GM19324 (cell line): ENCODE measurements around the gene GLP2R.
"Not testable (repeated sequence)": the region's sequence is repeated elsewhere in the genome, so short reads cannot be mapped to it uniquely, and the experiment has no call there.

ENCODE experiments used
- ATAC-seq: cut with Tn5 transposase; IDR thresholded peaks from one replicate; pipeline ENCODE4 v1.9.1; 2021; ENCODE audit warnings: mild to moderate bottlenecking, moderate library complexity; ENCODE audit not compliant: unreplicated experiment, low FRiP score

The GLP2R gene

DNA sequence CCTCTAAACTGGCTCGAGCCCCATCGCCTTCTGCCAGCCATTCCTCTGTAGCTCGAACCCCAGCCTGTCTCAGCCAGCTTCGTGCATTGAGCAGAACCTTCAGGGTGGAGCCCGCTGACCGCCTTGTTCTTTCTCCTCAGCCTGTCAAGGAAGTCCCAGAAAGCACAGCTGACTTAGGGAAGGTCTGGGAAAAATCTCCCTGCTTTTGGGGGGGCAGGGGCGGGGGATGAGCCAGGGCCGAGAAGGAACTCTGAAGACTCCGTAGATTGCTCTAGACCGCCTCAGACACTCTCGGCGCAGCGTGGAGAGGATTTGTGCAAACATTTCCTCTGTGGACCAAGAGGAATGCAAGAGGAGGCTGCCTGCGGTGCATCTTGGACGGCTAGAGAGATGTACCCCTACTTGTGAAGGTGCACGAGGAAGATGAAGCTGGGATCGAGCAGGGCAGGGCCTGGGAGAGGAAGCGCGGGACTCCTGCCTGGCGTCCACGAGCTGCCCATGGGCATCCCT lies at the start of gene GLP2R:
Gene GLP2R, plus strand, starts transcription at position 284 of the 510 bp plus-strand sequence. Its CDS starts 140 bp downstream, at position 424.
- no peak for ATAC-seq

DNA sequence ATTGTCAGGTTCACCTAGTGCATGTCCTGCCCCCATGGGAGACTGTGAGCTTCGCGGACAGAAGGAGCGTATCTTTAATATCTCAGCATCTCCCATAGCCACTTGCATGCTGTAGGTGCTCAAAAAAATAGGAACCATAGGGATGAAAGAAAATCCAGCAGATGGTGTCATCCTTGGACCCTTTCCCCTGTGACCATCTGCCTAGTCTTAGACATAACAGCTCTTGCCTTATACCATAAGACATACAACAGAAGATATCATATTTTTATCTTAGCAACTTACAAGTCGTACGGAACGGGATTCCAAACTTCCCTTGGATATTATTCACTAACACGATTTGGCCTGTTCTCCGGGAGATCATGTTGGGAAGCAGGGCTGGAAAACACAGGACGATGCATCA lies 48.8 kb upstream of the GLP2R start:
- no peak for ATAC-seq

DNA sequence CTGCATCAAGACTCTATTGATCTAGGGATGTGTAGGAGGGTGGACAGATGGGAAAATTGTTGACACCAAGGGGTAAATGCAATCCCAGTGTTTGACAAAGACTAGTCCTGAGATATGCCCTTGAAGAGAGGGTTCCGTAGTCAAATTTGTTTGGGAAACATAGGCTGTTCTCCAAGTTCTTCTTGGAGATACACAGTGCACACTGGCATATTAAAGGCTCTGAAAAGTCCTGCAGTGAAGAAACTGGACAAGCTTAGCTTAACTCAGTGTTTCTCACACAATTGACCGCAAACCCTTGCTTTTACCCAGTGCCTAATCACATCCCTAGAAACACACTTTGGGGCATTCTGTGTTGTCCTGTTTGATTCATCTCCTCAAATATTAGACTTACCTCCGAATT lies 45.2 kb upstream of the GLP2R start:
- no peak for ATAC-seq

GRCh38 chr17:9783050-9783449 lies 42.7 kb upstream of the GLP2R start:
- no peak for ATAC-seq

DNA sequence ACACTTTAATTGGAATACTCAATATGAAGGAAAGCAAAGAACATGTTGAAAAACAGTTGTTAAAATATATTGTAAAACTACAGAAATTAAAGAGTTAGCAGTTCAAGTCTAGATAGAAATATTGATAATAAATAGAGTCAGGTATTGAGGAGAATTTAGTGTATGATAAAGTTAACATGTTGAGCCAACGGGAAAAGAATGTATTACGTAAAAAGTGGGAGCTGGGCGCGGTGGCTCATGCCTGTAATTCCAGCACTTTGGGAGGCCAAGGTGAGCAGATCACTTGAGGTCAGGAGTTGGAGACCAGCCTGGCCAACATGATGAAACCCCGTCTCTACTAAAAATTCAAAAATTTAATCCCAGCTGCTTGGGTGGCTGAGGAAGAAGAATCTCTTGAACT lies 42.3 kb upstream of the GLP2R start:
- not testable (repeated sequence) for ATAC-seq

- ATAC-seq = no peak
Observed at GRCh38 chr17:9784544-9784943, 41.2 kb upstream of the GLP2R start.

GRCh38 chr17:9788601-9789000 lies 37.1 kb upstream of the GLP2R start:
- ATAC-seq = no peak

GRCh38 chr17:9790316-9790715 lies 35.4 kb upstream of the GLP2R start:
- ATAC-seq = no peak

GRCh38 chr17:9790889-9791876 lies 34.5 kb upstream of the GLP2R start, which contains the start of gene DHRS7C:
DHRS7C (minus strand) TSS chr17:9791592; CDS start chr17:9791284, 308 bp downstream.
- ATAC-seq = no peak

DNA sequence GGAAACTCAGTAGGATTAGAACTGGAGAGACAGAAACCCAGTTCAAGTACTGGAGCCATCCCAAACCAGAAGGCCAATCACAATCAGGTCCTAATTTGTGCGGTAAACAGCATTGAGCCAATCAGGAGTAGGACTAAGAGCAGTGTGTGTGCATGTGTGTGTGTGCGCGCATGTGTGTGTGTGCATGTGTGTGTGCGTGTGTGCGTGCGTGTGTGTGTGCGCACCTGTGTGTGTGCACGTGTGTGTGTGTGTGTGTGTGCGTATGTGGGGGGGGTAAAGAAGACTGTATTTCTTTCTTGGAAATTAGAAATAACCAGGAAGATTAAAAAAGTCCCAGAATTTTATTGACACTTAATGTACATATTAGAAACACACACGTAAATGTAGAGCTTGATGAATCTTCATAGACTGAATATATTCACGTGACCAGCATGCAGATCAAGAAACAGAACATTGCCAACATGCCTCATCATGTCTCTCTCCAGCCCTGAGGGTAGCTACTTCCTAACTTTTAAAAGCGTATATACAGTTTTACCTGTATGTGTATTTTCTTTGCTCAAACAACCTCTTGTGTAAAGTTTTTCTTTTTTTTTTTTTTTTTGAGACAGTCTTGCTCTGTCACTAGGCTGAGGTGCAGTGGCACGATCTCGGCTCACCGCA lies 33.4 kb upstream of the GLP2R start:
- ATAC-seq = no peak

- no peak for ATAC-seq
Observed at GRCh38 chr17:9798008-9798407, 27.7 kb upstream of the GLP2R start.

GRCh38 chr17:9798724-9799123 lies 27.0 kb upstream of the GLP2R start:
- no peak for ATAC-seq

- no peak for ATAC-seq
Observed at GRCh38 chr17:9801505-9801904, 24.2 kb upstream of the GLP2R start.

DNA sequence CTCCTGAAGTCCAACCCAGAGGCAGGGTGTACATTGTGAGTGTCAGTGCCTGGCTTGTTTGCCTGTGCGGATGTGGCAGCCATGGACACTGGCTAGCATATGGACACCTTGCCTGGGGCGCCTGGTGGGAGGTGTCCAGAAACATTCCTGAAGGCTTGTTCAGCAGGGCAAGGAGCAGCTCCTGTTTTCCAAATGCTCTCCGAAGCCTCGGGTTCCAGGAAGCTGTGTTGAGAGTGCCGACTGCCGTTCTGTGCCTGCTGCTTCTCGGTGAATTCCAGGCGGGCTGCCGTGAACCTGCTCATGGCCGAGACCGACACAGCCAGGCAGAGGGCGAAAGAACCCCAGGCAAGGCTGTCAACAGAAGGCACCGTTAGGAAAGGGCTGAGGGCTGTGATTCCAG lies 23.4 kb upstream of the GLP2R start:
- no peak for ATAC-seq

DNA sequence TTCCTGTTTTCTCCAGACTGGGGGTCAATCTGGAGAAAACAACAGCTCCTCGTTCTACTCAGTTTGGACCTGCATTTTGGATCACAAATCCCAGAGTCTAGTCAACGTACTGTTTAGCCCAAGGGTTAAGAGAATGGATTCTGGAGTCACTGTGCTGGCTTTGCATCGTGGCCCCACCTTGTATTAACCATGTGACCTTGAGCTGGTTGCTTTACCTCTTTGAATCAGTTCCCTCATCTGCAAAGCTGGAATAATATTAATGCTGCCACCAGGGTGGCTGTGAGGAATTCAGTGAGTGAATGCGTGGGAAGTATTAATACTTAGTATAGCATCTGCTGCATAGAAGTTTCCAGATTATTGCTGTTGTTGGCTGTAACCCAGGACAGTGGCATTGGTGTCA lies 23.0 kb upstream of the GLP2R start:
- ATAC-seq = no peak

DNA sequence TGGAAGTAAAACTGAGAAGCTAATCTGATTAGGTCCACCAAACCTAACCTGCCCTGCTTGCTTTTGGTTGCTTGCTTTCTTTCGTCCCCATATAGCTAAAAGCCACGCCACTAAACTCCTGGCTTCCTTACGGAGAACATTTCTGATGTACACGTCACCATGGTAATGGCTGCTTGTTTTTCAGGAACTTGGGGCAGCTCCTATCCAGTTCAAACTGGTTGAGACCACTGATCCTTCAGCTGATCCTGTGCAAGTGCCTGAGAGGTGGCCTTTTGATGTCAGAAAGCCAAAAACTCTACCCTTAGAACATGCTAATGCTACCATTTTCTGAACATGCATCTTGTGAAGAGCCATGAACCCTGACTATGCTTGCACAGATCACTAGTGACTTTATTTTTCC lies 20.0 kb upstream of the GLP2R start:
- no peak for ATAC-seq

DNA sequence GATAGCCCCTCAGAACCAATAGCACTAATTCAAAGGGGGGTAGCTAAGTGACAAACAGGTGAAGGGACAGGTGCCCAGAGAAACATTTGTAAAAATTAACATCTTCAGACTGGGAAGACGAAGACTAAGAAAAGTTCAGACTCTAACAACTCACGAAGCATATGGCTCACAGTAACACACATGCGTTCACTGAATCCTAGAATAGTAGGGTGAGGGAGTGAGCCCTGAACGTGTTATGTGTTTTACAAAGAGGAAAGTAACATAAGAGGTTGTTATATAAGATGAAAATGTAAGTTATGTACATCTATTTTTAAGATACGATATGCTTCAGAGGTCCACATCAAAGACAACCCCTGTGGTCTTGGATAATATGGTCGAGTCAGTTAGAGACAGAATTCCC lies 19.0 kb upstream of the GLP2R start:
- no peak for ATAC-seq

- ATAC-seq = no peak
Observed at GRCh38 chr17:9809409-9809808, 16.3 kb upstream of the GLP2R start.

GRCh38 chr17:9810100-9810949 lies 15.4 kb upstream of the GLP2R start:
- no peak for ATAC-seq

GRCh38 chr17:9811086-9811485 lies 14.6 kb upstream of the GLP2R start:
- ATAC-seq = no peak
